Measurements from ENCODE around the gene S100A1.

The S100A1 gene

DNA sequence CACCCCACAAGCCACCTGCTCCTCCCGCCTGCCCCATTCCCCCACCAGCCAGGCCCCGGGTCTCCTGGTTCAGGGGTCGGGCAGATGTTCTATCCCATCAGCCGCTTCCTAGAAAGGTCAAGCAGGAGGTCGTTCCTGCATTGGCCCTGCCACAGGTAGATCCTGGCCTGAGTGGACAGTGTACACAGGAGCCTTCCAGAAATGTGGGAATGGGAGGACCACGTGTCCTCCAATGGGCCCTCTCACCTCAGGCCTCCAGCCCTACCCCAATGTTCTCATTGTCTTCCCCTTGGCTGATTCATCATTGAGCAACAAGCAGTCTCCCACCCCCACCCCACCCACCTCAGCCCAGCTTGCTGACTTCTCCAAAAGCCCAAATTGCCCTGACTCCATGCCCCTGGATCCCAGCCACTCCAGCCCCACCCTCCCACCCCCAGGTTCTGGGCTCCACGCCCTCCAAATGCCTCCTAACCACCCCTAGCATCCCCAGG, 17.4 kb upstream of the S100A1 start:
- no peaks in the 10 kb centered on the region; the same call in 1 of the 2 replicates for H3K27me3 ChIP-seq (replicated peaks; ENCODE audit: control insufficient read depth, insufficient read depth, low read length)
- no peaks in the 10 kb centered on the region for H3K36me3 ChIP-seq (ENCODE audit: control insufficient read depth, insufficient read depth, low read length)
- TF ChIP-seq, protein P1, sequence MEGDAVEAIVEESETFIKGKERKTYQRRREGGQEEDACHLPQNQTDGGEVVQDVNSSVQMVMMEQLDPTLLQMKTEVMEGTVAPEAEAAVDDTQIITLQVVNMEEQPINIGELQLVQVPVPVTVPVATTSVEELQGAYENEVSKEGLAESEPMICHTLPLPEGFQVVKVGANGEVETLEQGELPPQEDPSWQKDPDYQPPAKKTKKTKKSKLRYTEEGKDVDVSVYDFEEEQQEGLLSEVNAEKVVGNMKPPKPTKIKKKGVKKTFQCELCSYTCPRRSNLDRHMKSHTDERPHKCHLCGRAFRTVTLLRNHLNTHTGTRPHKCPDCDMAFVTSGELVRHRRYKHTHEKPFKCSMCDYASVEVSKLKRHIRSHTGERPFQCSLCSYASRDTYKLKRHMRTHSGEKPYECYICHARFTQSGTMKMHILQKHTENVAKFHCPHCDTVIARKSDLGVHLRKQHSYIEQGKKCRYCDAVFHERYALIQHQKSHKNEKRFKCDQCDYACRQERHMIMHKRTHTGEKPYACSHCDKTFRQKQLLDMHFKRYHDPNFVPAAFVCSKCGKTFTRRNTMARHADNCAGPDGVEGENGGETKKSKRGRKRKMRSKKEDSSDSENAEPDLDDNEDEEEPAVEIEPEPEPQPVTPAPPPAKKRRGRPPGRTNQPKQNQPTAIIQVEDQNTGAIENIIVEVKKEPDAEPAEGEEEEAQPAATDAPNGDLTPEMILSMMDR (IDR thresholded peaks at IDR 0.05; ENCODE audit: insufficient read depth, low read length, poor library complexity, severe bottlenecking): no peak
- no peak for DNase-seq (ENCODE audit: extremely low read depth, insufficient read length)
- H3K4me3 ChIP-seq (replicated peaks; ENCODE audit: low read depth, low read length): no peak overlapping the region

DNA sequence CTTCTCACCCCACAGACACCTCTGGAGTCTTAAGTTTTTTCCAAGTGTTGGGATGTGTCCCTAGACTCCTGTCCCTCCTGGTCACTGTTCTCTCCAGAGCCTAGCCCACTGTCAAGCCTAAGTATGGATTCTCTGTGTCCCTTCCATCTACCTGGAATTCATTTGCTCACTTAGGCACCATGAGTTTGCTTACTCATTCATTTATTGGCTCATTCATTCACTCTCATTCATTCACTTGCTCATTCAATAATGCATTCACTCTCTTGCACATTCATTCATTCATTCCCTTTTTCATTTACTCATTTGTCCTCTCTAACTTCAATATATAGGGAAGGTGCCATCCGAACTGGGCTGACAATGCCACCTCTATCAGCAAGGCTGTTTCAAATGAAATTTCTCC, 16.9 kb upstream of the S100A1 start:
- no peaks in the 10 kb centered on the region; the same call in 1 of the 2 replicates for H3K27me3 ChIP-seq (replicated peaks; ENCODE audit: control insufficient read depth, insufficient read depth, low read length)
- H3K36me3 ChIP-seq (ENCODE audit: control insufficient read depth, insufficient read depth, low read length): no peaks in the 10 kb centered on the region
- TF ChIP-seq, protein P1 (IDR thresholded peaks at IDR 0.05; ENCODE audit: insufficient read depth, low read length, poor library complexity, severe bottlenecking): no peak
- no peak for DNase-seq (ENCODE audit: extremely low read depth, insufficient read length)
- no peak overlapping the region for H3K4me3 ChIP-seq (replicated peaks; ENCODE audit: low read depth, low read length)

DNA sequence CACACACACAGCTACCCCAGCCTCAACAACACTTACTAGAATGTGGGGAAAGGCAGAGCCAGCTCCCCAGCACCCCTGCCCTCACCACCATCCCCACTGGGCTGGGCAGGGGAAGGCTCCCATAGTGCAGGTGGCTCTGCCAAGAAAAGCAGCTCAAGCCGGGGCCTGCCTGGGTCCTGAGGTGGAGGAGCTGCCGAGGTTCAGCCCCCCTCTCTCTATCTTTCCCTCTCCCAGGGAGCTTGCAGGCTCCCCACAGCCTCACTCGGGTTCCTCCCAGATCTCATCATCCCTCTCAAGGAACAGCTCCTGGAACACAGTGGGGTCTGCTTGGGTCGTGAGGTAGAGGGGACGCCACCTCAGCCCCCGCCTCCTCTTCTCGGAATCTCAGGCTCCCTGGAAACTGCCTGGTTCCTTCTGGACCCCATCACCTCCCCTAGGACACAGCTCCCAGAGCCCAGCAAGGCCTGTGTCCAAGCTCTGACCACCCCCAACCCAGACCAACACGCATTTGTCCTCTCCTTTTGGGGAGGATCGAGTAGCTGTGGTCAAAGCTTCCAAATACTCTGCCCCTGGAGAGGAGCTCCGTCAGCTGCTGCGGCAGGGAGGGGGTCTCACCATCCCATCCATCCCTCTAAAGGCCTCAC, 16.0 kb upstream of the S100A1 start:
- TF ChIP-seq, protein P1 (IDR thresholded peaks at IDR 0.05; ENCODE audit: insufficient read depth, low read length, poor library complexity, severe bottlenecking): no peak
- H3K36me3 ChIP-seq (ENCODE audit: control insufficient read depth, insufficient read depth, low read length): no peaks in the 10 kb centered on the region
- H3K27me3 ChIP-seq (replicated peaks; ENCODE audit: control insufficient read depth, insufficient read depth, low read length): no peaks in the 10 kb centered on the region; the same call in 1 of the 2 replicates
- no peak overlapping the region for H3K4me3 ChIP-seq (replicated peaks; ENCODE audit: low read depth, low read length)
- DNase-seq (ENCODE audit: extremely low read depth, insufficient read length): no peak

DNA sequence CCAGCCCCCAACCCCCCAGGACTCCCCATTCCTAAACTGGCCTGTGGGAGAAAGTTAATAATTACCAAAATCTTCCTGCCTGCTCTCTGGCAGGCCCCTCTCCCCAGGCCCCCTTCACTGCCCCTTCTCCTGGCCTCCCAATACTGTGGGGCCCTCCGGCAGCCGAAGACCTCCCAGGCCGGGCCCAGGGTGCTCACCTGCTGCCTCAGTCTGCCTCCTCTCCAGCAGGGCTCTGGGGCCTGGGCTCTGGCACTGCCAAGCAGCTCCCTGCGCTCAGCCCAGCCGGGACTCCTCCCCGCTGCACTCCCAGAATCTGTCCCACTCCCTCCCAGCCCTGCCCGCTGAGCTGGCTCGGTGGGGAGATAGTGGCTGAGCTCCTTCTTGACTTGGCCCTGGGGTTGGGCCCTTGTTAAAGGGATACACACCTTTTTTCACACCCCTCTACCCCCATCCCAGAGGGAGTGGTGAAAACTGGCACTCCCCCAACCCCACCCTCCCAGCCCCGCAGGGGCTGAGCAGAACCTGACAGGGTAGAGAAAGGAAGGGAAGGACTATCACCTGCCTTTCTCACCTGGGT, 15.4 kb upstream of the S100A1 start, which contains the start of gene S100A16:
Gene S100A16, minus strand, starts transcription at position 383 of the 577 bp plus-strand sequence. CDS start 4,986 bp downstream, outside the sequence.
- Histone ChIP-seq H3K27me3 (replicated peaks; ENCODE audit: control insufficient read depth, insufficient read depth, low read length) (no peaks in the 10 kb centered on the region; the same call in 1 of the 2 replicates), H3K36me3 (ENCODE audit: control insufficient read depth, insufficient read depth, low read length) (no peaks in the 10 kb centered on the region), H3K4me3 (replicated peaks; ENCODE audit: low read depth, low read length) (no peak within 1 kb of the TSS)
- DNase-seq (ENCODE audit: extremely low read depth, insufficient read length): no peak
- TF ChIP-seq, protein P1 (IDR thresholded peaks at IDR 0.05; ENCODE audit: insufficient read depth, low read length, poor library complexity, severe bottlenecking): no peak

DNA sequence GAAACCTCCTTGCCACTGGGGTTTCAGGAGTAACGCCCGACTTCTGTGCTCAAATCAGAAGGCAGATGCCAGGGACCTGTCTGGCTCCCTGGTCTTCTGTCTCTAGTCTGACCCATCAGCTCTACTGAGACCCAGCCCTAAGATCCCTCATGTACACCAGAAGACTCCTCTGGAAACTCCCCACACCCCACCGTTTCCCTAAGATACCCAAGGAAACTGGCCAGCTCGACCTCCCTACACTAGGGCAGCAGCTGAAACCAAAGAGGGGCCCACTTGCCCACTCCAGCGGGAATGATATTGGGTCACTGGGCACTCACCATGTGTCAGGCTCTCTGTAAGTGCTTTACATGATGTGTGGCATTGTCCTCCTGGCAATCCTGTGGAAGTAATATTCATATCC, 14.8 kb upstream of the S100A1 start:
- DNase-seq (ENCODE audit: extremely low read depth, insufficient read length): no peak
- H3K4me3 ChIP-seq (replicated peaks; ENCODE audit: low read depth, low read length): no peak overlapping the region
- TF ChIP-seq, protein P1 (IDR thresholded peaks at IDR 0.05; ENCODE audit: insufficient read depth, low read length, poor library complexity, severe bottlenecking): no peak
- no peaks in the 10 kb centered on the region; the same call in 1 of the 2 replicates for H3K27me3 ChIP-seq (replicated peaks; ENCODE audit: control insufficient read depth, insufficient read depth, low read length)
- H3K36me3 ChIP-seq (ENCODE audit: control insufficient read depth, insufficient read depth, low read length): no peaks in the 10 kb centered on the region

All from GM06990 (cell line).